B cell (primary cell): ENCODE measurements around the gene HTRA2. TPM values are rescaled to one million over a fixed set of nuclear protein-coding genes. Genes with fewer than 3 reads are reported as not detected.

ENCODE experiments used
- ATAC-seq: fragments of 200-7000 bp; cut with Tn5 transposase; one replicate; pipeline ENCODE4 v1.10.0; 2021; ENCODE audit warnings: low read depth, mild to moderate bottlenecking, moderate number of reproducible peaks, moderate library complexity
- CTCF ChIA-PET: fragments of 350-600 bp; sonication (Branson Sonifier 250); formaldehyde crosslinking; loops from one replicate; lab custom pipeline; 2021; ENCODE audit warnings: antibody characterized with exemption, inconsistent platforms; lab: Charles Lee
- POLR2A ChIA-PET: fragments of 350-600 bp; sonication (Branson Sonifier 250); formaldehyde crosslinking; loops from one replicate; lab custom pipeline; 2021; ENCODE audit warnings: antibody characterized with exemption; lab: Charles Lee
- DNase-seq: peaks from one replicate; pipeline ENCODE4 v3.0.0; 2013
- H2AFZ ChIP-seq: 2 replicates; pipeline ENCODE4 v1.6.1; 2012; ENCODE audit warnings: mild to moderate bottlenecking, low read depth, low read length; ENCODE audit not compliant: insufficient read depth, poor library complexity, severe bottlenecking
- H3K27ac ChIP-seq, 2 donors: 1 replicate in 1 of 2; 2 replicates in 1 of 2; pipeline ENCODE4 v1.5.1; 2012 to 2013; ENCODE audit warnings: low read length in 2 of 2, mild to moderate bottlenecking in 2 of 2, moderate library complexity in 1 of 2
- H3K27me3 ChIP-seq, 4 experiments: fragments of 200-600 bp in 1 of 4; sonication (generic) in 1 of 4; replicated peaks in 1 of 4; 1 replicate in 2 of 4; 2 replicates in 2 of 4; pipeline versions ENCODE4 v1.6.1 to v1.7.0; 2013 to 2016; ENCODE audit warnings: low read length in 3 of 4, mild to moderate bottlenecking in 2 of 4, mixed read lengths in 1 of 4, moderate library complexity in 1 of 4; ENCODE audit not compliant: insufficient read depth in 4 of 4, control insufficient read depth in 3 of 4; ENCODE audit errors: control extremely low read depth in 1 of 4
- H3K36me3 ChIP-seq, 2 experiments: replicated peaks in 1 of 2; 1 replicate in 1 of 2; 2 replicates in 1 of 2; pipeline versions ENCODE4 v1.6.1 to v1.7.1; 2013; ENCODE audit warnings: low read length in 1 of 2; ENCODE audit not compliant: insufficient read depth in 2 of 2, control insufficient read depth in 1 of 2; ENCODE audit errors: control extremely low read depth in 1 of 2, extremely low read depth in 1 of 2
- H3K4me1 ChIP-seq, 2 donors: fragments of 200-600 bp in 1 of 2; sonication (generic) in 1 of 2; 1 replicate in 1 of 2; 2 replicates in 1 of 2; pipeline versions ENCODE4 v1.5.1 to v1.6.1; 2013 to 2017; ENCODE audit warnings: low read length in 2 of 2; ENCODE audit not compliant: control insufficient read depth in 2 of 2, insufficient read depth in 2 of 2
- H3K4me2 ChIP-seq: replicated peaks from 2 replicates; pipeline ENCODE3; 2012; ENCODE audit warnings: mild to moderate bottlenecking, low read depth, low read length; ENCODE audit not compliant: poor library complexity, severe bottlenecking
- H3K4me3 ChIP-seq, 5 experiments: fragments of 200-600 bp in 1 of 5; sonication (generic) in 1 of 5; 1 replicate in 3 of 5; 2 replicates in 2 of 5; pipeline versions ENCODE4 v1.5.1 to v1.7.0; 2011 to 2016; ENCODE audit warnings: low read length in 4 of 5, mild to moderate bottlenecking in 4 of 5, low read depth in 2 of 5, control low read depth in 1 of 5, moderate library complexity in 1 of 5; ENCODE audit not compliant: insufficient read depth in 1 of 5; ENCODE audit errors: control extremely low read depth in 1 of 5, extremely low read depth in 1 of 5
- H3K79me2 ChIP-seq: fragments of 200-600 bp; sonication (generic); one replicate; pipeline ENCODE4 v1.6.0; 2016; ENCODE audit warnings: low read length; ENCODE audit not compliant: control insufficient read depth, insufficient read depth
- H3K9ac ChIP-seq: fragments of 200-600 bp; sonication (generic); 2 replicates; pipeline ENCODE4 v1.6.1; 2017; ENCODE audit warnings: mild to moderate bottlenecking, low read length, moderate library complexity
- H3K9me3 ChIP-seq, 3 donors: one replicate each; pipeline versions ENCODE4 v1.6.1 to v1.7.1; 2013; ENCODE audit warnings: low read length in 2 of 3; ENCODE audit not compliant: control insufficient read depth in 2 of 3, insufficient read depth in 1 of 3; ENCODE audit errors: control extremely low read depth in 1 of 3
- H4K20me1 ChIP-seq: 2 replicates; pipeline ENCODE4 v1.6.0; 2012; ENCODE audit warnings: mild to moderate bottlenecking, low read length; ENCODE audit not compliant: insufficient read depth, control insufficient read depth, poor library complexity, severe bottlenecking
- H3K27ac Mint-ChIP-seq: one replicate; pipeline ENCODE4 v1.8.0; 2021; ENCODE audit warnings: mixed read lengths
- H3K27me3 Mint-ChIP-seq: one replicate; pipeline ENCODE4 v1.8.0; 2021; ENCODE audit warnings: mixed read lengths
- H3K4me1 Mint-ChIP-seq: one replicate; pipeline ENCODE4 v1.8.0; 2021; ENCODE audit warnings: mixed read lengths
- H3K4me3 Mint-ChIP-seq: one replicate; pipeline ENCODE4 v1.8.0; 2021; ENCODE audit warnings: mixed read lengths
- H3K9me3 Mint-ChIP-seq: one replicate; pipeline ENCODE4 v1.8.0; 2022; ENCODE audit warnings: mixed read lengths; ENCODE audit not compliant: insufficient read depth
- CTCF ChIP-seq: fragments of 200-600 bp; IDR thresholded peaks from one replicate; pipeline ENCODE4 v1.8.0; 2022; ENCODE audit warnings: antibody characterized with exemption, mild to moderate bottlenecking
- EZH2 ChIP-seq: IDR thresholded peaks from 2 replicates; pipeline ENCODE4 v1.6.1; 2012; ENCODE audit warnings: borderline replicate concordance, low read depth, mild to moderate bottlenecking, moderate library complexity, low read length; ENCODE audit not compliant: insufficient read depth, poor library complexity, severe bottlenecking
- WGBS: methylation state at CpG from one replicate; pipeline ENCODE4 v1.1.5; 2013; ENCODE audit warnings: missing lambda C conversion rate; ENCODE audit not compliant: insufficient coverage; 5-methylcytosine and 5-hydroxymethylcytosine counted together
- intact Hi-C: fragments of 100-400 bp; cut with micrococcal nuclease; formaldehyde crosslinking; loops from one replicate; pipeline ENCODE4 v1.10.0; 2022
- polyA plus RNA-seq: library from polyadenylated mRNA; depleted of rRNA; stranded (reverse); fragments of >200 nt; gene quantifications from 2 replicates; pipeline ENCODE4 v1.2.3, GENCODE V29; 2012
- total RNA-seq, 2 donors: library from RNA; stranded (reverse); fragments of 120-200 nt in 1 of 2; gene quantifications; 1 replicate in 1 of 2; 2 replicates in 1 of 2; pipeline versions ENCODE4 v1.2.3 to v1.2.4, GENCODE V29; 2013 to 2022

HTRA2 gene
- total and polyA plus RNA-seq, 2 donors (not counting 1 experiment from before 2014, with no cell fraction given): 52.8 to 111 TPM

- H3K27ac Mint-ChIP-seq: no peak overlapping the region
Observed at GRCh38 chr2:74575320-74575719, 45.6 kb downstream of the HTRA2 start.

More at GRCh38 chr2:74575320-74575719, 45.6 kb downstream of the HTRA2 start:
- peaks cover 54 to 63% of the 10 kb centered on the region in 2 donors for H3K4me1 ChIP-seq
- whole genome bisulfite sequencing: 82% methylated on average over 1 of the region's 4 CpGs
- no peaks in the 10 kb centered on the region for H3K27me3 ChIP-seq
- no peak overlapping the region for H3K9ac ChIP-seq
- no peak overlapping the region for H3K27ac ChIP-seq
- no peak overlapping the region for H2AFZ ChIP-seq
- DNase-seq: no peak
- no peaks in the 10 kb centered on the region for H3K27me3 Mint-ChIP-seq
- H3K9me3 ChIP-seq: peaks cover 0 to 4% (median 0%) of the 10 kb centered on the region in 3 donors
- no peak overlapping the region for H3K4me3 ChIP-seq
- no peaks in the 10 kb centered on the region for H3K9me3 Mint-ChIP-seq
- intact Hi-C loops: loop anchor here (2.0 kb wide), 1 partner anchor 17 kb away; no protein-coding TSS in a partner anchor
- POLR2A ChIA-PET: interaction anchor here (0.6 kb wide), 1 partner anchor 123 kb away, joined by 5 read pairs; no protein-coding TSS in a partner anchor
- H3K79me2 ChIP-seq: no peaks in the 10 kb centered on the region
- TF ChIP-seq CTCF (no peak), EZH2 (no peak)
- CTCF ChIA-PET: interaction anchor here (0.7 to 10.3 kb wide), 4 partner anchors 11 to 92 kb away, joined by 3 to 103 read pairs (median 4); partner anchors contain the start of gene DOK1
- H3K4me2 ChIP-seq: no peak overlapping the region
- H3K4me1 Mint-ChIP-seq: peaks cover 46% of the 10 kb centered on the region
- no peaks in the 10 kb centered on the region for H4K20me1 ChIP-seq
- no peak overlapping the region for H3K4me3 Mint-ChIP-seq
- no peaks in the 10 kb centered on the region for H3K36me3 ChIP-seq
- no peak for ATAC-seq
